ENCODE measurements around the gene LAMA3. TPM values are rescaled to one million over a fixed set of nuclear protein-coding genes. Genes with fewer than 3 reads are reported as not detected.

LAMA3 gene, protein sequence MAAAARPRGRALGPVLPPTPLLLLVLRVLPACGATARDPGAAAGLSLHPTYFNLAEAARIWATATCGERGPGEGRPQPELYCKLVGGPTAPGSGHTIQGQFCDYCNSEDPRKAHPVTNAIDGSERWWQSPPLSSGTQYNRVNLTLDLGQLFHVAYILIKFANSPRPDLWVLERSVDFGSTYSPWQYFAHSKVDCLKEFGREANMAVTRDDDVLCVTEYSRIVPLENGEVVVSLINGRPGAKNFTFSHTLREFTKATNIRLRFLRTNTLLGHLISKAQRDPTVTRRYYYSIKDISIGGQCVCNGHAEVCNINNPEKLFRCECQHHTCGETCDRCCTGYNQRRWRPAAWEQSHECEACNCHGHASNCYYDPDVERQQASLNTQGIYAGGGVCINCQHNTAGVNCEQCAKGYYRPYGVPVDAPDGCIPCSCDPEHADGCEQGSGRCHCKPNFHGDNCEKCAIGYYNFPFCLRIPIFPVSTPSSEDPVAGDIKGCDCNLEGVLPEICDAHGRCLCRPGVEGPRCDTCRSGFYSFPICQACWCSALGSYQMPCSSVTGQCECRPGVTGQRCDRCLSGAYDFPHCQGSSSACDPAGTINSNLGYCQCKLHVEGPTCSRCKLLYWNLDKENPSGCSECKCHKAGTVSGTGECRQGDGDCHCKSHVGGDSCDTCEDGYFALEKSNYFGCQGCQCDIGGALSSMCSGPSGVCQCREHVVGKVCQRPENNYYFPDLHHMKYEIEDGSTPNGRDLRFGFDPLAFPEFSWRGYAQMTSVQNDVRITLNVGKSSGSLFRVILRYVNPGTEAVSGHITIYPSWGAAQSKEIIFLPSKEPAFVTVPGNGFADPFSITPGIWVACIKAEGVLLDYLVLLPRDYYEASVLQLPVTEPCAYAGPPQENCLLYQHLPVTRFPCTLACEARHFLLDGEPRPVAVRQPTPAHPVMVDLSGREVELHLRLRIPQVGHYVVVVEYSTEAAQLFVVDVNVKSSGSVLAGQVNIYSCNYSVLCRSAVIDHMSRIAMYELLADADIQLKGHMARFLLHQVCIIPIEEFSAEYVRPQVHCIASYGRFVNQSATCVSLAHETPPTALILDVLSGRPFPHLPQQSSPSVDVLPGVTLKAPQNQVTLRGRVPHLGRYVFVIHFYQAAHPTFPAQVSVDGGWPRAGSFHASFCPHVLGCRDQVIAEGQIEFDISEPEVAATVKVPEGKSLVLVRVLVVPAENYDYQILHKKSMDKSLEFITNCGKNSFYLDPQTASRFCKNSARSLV (N-terminal part only)
- 29.8 to 39.0 TPM (median 38.4 TPM) in 5 replicates for total RNA-seq (2022; extraction: Qiagen RNA extraction; ENCODE audit: low read depth)

DNA sequence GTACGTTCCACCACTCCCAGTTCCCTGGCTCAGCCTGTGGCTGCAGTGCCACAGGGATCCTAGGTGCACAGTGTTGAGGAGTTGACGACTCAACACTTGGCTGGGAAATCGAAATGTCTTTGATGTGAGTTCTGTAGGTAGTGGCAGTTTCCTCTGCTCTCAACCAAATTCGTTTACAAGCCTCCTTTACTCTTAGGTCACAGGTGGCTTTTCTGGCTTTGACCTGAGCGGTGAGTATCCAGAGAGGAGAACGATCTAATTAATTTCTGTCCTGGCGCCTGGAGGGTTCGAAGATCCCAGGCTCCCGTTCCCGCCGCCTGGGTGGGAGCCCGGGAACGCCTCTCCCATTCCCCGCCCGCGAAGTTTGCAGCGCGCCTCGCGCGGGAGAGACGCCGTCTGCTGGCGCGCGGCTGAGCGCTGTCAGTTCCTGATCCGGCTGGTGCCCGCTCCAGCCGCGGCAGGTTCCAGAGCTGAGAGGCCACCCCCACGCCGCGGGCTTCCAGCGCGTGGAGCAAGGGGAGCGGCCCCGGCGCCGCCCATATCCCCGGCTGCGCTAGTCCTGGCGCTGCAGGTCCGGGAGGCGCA is at the start of gene LAMA3:
Gene LAMA3, plus strand, starts transcription at position 423 of the 585 bp plus-strand sequence. CDS start 231 bp downstream, outside the sequence.

GRCh38 chr18:23662309-23663263 is 26.7 kb upstream of the LAMA3 start, which contains the start of gene ANKRD29:
ANKRD29 (minus strand) TSS chr18:23662911; CDS start chr18:23662730, 181 bp downstream.

Other genes starting within 250 kb of the LAMA3 start
- gene RIOK3, start 236.2 kb upstream of the LAMA3 start, total RNA-seq (2022; extraction: Qiagen RNA extraction; ENCODE audit: low read depth): 27.1 to 44.4 TPM (median 34.8 TPM) in 5 replicates
- 12.5 to 15.5 TPM (median 14.7 TPM) in 5 replicates for gene RMC1, start 185.9 kb upstream of the LAMA3 start, total RNA-seq (2022; extraction: Qiagen RNA extraction; ENCODE audit: low read depth)
- 72.0 to 111 TPM (median 92.2 TPM) in 5 replicates for gene NPC1, start 102.9 kb upstream of the LAMA3 start, total RNA-seq (2022; extraction: Qiagen RNA extraction; ENCODE audit: low read depth)
- 9.3 to 13.5 TPM (median 13.3 TPM) in 5 replicates for gene ANKRD29, start 26.5 kb upstream of the LAMA3 start, total RNA-seq (2022; extraction: Qiagen RNA extraction; ENCODE audit: low read depth)